NCI-H748 treated with DMSO at 0.1 percent for 48 hours (cell line): Measurements from ENCODE around the gene CD9.

Experiments used
- DNase-seq: peaks from one replicate; lab custom pipeline; 2025; lab: John Stamatoyannopoulos, UW

Gene CD9

DNA sequence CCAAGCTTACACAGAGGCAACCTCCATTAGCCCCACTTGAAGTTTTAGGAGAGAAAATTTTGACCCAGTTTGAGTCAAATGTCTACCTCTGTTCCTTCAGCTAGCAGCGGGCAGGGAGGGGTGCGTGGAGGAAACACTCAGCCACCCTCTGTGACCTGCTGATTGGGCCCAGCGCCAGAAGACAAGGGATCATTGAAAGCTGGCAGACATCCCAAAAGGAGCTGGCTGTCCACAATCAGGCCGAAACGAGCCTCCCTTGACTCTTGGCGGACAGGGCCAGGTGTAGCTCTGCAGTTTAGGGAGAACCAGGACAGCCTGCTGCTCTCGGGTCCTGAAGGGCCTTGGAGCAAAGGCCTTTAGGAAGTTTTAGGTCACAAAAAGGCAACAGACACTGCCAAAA lies 41.3 kb downstream of the CD9 start:
- no peak for DNase-seq

DNA sequence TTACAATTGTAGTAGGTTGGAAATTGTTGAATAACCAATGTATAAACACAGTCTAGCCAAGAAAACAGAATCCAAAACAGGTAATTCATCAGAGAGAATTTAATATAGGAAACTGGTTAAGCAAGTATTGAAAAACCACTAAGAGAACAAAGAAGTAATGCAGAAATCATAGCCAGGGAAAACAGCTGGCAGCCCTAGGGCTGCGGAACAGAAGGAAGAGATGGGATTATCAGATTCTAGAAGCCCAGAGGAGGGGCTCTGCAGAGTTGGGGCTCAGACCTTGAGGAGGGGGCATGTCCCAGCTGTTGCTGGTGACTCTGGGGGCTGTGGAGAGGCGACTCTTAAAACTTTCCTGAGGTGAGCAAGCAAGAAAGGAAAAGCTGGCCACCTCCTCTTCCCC lies 49.4 kb downstream of the CD9 start:
- DNase-seq, result no peak

DNA sequence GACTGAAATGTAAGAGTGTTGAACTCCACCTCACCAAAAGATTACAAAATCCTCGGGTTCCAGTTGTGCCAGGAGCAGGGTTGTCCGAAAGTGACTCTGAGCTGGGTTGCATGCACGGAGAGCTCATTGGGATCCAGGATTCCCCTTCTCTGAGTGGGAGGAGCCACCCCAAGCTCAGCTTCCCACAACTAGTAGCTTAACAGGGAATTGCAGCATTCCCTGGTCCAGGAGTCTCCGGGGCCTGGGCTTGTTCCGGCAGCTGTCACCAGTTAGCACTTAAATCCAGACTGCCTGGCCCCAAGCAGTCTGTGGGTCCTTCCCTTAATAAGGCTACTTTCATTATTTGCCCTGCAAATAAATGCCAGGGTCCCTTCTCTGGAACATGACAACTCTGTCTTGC lies 50.1 kb downstream of the CD9 start:
- DNase-seq, result no peak

DNA sequence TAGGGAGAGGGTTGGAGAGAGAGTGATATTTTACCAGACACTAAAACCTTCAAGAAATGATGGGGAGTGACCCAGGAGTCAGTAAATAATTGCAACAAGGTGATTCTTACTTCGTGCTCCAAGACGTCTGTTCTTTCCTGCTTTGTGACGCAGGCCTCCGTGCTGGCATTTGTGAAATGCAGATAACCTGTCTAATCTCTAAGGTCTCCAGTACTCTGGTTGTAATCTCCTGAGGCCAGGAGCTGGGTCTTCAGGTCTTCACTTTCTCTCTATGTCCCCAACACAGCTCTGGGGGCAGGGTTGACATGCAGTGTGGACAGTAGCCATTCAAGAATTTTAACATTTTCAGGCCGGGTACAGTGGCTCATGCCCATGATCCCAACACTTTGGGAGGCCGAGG lies 53.1 kb downstream of the CD9 start:
- DNase-seq, result no peak

DNA sequence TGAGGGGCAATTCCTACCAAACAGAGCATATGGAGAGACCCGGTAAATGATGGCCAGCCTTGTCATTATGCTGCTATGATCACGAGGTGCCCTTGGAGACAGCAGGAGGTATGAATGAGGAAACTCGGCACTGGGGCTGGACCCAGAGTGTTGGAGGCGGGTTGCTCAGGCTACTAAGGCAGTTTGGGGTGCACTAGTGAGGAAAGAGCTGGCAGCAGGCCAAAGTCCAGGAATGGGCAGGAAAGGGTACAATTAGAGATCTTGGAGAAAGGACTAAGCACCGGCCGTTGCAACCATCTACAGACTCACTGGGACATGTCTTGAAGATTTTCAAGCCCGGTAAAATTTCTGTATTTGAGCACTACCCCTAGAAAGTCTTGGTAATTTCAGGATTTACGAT lies 54.3 kb downstream of the CD9 start:
- DNase-seq, result no peak

DNA sequence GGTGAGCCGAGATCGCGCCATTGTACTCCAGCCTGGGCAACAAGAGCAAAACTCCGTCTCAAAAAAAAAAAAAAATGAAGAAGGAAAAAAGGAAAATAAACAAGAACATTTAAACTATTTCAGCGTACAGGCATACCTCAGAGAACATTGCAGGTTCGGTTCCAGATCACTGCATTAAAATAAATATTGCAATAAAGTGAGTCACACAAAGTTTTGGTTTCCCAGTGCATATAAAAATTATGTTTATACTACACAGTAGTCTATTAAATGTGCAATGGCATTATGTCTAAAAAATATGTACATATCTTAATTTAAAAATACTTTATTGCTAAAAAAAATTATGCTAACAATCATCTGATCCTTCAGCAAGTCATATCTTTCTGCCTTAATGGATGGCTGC lies 56.8 kb downstream of the CD9 start:
- DNase-seq, result no peak

DNA sequence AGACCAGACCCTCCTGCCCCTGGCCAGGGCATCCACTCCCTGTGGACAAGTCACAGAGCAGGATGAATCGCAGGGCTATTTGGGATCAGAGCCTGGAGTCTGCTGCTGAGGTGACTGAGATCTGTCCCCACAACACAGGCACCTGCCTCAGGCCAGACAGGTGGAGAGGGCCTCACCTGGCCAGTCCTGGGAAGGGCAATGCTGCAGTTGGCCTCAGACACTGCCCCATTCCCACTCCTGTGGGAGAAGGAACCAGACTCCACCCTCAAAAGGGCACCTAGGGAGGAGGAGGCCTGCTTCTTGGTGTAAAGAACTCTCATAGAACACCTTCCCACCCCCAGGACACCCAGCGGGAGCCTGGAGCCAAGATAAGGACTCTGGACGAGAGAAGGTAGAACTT lies 62.0 kb downstream of the CD9 start:
- no peak for DNase-seq

DNA sequence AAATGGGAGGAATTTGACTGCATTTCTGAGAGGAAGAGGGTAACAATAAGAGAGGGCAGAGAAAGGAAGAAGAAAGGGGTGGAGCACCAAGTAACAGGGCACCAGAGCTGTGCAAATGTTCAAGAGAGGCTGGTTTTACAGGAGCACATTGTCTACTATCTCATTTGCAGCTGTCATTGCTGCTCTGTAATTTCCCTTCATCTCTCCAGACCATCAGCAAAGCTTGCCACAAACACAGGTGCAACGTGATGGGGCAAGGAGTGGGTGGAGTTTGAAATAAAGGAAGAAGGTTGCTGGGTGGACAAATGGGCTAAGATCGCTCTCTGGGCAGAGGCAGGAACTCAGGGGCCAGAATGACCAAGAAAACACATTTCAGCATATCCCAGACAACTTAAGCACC lies 62.4 kb downstream of the CD9 start:
- no peak for DNase-seq

DNA sequence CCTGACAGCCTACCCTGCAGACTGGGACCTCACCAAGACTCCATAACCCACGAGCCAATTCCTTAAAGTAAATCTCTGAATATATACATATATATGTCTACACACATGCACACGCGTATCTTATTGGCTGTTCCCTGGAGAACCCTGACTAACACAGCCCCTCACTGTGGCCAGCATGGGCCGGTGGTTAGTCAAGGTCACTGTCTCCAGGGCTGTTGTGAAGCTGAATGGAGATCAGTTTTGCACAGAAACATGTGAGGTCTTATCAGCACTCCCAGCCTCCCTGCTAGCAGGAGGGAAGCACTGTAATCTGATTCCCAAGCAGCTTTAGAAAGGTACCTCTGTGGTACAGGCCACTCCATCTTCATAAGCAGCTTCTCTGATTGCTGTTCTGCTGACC lies 63.7 kb downstream of the CD9 start:
- no peak for DNase-seq

DNA sequence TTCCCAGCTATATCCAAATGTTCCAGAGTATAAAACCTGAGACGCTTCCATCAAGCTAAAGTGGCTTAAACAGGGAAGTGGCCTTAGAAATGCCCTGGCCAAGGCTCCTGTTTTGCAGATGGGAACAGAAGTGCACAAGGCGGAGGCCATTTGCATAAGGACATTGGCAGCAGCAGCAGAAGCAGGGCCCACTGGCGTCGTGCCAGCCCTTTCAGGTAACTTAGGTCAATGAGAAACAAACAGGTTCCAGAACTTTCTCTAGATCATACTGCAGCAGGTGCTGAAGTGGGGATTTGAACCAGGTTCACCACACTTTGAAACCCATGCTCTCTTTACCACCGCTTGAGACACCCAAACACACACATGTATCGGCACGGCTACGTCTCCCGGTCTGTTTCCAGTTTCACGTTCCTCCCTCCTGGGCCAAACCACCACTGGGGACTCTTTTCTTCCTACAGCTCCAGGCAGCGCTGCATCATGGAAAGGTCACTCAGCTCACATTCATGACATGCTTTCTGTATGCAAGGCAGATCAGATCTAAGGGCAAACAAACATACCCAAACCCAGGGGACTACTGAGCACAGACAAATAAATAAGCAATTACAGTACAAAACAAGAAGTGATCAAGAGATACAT lies 64.3 kb downstream of the CD9 start:
- DNase-seq, result no peak

DNA sequence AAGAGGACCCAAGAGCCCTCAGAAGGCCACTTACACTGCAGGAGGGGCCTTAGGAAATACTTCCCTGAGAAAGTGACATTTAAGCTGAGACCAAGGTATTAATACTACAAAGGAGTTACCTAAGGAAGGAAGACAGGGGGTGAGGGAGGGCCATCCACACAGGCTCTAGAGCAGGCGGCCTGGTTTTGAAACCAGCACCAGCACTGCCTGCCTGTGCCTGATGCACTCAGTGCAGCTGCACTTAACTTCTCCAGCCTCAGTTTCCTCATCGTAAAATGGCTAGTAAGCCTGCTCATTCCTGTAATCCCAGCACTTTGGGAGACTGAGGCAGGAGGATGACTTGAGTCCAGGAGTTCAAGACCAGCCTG lies 64.8 kb downstream of the CD9 start:
- DNase-seq, result no peak

DNA sequence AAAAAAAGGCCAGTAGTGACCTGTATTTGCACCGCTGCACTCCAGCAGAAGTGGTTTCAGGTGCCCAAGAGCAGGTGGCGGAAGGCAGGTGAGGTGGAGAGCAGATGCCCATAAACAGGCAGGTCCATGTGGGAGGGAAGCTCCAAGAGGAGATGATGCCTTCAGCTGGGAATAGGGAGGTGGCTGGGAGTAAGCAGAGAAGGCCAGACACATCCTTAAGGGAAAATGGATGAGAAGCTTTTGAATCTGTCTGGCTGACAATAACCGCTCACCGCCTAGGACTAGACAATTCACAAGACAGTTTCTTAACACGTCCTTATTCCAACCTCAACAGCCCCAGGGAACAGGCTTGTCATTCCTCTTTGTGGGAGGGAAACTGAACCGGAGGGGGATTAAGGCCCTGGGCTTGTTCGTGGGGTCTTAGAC lies 66.4 kb downstream of the CD9 start:
- DNase-seq, result no peak

DNA sequence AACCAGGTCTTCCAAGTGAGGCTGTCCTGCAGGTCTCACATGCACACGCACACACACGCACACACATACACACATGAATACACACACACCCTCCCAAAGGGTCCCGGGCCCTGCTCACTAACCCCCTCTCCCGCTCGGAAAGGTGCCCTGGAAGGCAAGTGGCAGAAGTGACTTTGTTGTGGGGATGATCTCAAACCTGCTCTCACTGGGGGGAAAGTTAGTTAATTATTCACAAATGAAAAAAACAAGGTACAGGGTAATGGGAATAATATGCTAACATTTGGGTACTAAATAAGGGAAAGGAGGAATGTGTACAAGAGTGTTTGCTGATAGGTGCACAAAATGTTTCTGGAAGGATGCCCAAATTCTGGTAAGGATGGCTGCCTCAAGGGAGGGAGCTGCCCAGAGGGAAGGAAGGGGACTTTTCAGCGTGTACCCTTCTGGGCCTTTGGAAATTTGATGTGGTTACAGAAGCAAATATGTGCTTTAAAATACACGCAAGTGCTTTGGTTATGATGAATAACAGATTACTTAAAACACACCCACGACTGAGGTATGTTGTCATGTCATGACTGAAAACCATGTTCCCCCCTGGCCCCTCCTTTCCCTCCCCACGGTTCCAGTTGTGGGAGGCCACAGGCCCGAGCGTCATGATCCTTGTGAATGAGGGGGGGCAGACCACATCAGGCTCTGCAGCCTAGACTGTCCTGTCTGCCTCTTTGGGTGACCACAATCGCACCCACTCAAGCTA lies 66.9 kb downstream of the CD9 start:
- no peak for DNase-seq

DNA sequence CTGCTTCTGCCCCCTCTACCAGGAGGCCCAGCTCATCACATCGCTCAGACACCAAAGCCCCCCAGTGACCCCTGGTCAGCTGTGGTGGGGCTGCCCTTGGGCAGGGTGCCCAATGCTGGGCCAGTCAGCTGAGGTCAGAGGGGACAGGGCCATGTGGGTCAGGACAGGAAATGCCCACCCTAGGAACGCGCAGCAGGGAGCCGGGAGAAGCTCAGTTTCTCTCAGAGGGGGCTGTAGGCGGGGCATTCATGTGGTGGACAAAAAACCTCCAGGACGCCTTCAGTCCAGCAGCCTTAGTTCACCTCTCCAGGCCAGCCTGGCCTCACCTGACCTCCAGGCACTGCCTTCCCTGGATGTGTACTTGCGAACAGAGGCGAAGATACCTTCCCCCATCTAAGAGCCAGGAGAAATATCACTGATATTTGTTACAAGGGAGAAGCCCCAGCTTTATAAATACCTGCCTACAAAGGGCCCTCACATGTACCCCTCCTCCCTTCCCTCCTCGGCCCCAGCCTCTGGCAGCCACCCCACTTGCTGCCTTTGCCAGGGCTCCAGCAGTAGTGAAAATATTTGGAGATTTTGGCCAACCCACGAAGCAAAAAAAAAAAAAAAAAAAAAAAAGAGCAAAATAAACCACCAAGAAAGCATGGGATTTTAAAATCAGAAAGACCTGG lies 68.4 kb downstream of the CD9 start:
- DNase-seq, result no peak

DNA sequence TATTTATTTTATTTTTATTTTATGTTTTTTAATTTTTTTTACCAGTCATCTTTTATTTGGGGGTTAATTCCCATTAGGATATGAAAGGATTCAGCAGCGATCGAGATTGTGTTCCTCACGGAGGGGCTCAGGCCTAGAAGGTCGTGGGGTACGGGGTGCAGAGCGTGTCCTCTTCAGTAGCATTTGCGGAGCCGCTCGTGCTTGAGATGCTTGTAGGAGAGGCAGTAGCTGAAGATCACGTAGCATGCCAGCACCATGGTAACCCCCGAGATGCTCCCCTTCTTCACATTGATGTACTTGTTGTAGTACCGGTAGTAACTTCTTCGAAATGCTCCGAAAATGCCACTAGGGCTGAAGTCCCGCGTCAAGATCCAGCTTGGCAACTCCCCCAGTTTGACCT lies 69.8 kb downstream of the CD9 start:
- no peak for DNase-seq

DNA sequence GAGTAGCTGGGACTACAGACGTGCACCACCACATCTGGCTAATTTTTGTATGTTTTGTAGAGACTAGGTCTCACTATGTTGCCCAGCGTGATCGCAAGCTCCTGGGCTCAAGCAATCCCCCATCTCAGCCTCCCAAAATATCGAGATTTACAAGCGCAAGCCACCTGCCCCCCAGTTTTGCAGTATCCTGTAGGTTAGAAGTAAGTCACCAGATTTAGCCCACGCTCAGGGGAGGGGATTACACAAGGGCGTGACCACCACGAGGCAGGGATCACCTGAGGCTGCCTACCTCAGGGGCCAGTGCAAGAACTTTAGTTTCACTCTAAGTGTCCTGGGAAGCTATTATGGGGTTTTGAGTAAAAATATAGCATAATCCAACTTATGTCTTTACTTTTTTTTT lies 71.1 kb downstream of the CD9 start:
- no peak for DNase-seq

DNA sequence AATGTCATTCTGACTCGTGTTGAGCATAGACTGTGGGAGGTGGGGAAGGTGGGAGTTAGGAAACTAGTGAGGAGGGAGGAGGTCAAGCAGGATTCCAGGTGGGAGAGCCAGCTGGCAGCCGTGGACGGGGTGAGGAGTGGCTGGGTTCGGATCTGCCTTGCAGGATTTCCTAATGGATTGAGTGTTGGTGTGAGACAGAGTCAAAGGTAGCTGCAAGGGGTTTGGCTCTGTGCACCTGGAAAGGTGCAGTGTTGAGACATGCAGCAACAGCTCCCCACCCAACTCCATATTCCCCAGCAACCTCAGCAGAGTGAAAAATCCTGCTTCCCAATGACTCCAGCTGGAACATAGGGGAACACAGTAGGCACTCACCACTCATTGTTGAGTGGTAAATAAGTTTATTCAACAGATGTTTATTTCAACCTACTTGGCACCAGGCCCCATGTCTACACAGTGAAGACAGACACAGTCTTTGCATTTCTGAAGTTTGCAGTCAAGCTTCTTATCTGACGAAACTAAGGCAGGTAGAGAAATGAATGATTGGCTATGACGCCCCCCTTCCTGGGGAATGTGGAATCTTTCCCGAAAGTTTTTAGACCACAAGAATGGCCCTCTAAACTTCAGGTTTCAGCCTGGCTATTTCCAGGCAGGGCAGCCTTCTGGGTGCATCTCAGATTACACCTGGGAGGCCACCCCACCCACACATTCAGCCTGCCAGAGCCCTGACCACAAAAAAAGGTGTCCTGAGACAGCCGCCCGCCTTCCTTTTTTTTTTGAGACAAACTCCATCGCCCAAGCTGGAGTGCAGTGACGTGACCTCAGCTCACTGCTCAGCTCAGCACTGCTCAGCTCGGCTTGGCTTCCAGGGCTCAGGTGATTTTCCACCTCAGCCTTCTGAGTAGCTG lies 72.4 kb downstream of the CD9 start:
- no peak for DNase-seq

DNA sequence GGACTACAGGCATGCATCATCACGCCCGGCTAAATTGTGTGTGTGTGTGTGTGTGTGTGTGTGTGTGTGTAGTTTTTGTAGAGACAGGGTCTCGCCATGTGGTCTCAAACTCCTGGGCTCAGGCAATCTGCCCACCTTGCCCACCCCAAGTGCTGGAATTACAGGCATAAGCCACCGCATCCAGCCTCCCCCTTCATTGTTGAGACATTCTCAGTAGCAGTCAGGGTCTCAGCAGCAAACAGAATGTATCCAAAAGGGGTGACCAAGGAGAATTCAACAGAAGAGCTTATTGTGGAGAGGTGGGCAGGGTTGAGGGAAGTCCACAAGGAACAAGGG lies 73.0 kb downstream of the CD9 start:
- no peak for DNase-seq

DNA sequence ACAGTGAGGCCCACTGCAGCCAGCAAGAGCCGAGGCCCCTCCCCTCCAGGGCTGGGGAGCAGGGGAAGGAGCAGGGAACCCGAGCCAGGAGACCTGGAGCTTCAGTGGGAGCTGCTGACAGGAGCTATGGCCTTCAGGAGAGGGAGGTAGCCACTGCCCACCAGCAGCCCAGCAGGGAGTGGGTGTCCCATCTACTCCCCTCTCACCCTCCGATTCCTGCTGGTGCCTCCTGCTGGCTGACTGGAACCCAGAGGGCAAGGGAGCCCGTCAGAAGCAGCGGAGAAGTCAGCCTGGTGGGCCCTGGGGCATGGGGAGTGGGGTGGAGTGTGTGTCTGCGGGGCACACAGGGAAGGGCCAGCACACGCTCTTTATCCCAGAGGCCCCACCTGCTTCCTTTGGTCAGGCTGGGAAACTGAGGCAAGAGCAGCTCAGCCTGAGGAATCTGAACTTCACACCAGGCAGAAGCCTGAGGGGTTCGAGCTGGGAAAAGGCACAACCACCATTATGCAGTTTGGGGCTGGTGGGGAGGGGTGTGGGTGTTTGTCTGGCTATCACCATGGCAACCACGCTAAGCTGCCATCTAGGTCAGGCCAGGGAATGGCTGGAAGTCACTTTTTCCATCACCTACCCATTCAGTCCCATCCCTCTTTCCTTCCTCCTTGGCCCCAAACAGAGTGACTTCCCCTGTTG lies 73.5 kb downstream of the CD9 start:
- DNase-seq, result no peak

DNA sequence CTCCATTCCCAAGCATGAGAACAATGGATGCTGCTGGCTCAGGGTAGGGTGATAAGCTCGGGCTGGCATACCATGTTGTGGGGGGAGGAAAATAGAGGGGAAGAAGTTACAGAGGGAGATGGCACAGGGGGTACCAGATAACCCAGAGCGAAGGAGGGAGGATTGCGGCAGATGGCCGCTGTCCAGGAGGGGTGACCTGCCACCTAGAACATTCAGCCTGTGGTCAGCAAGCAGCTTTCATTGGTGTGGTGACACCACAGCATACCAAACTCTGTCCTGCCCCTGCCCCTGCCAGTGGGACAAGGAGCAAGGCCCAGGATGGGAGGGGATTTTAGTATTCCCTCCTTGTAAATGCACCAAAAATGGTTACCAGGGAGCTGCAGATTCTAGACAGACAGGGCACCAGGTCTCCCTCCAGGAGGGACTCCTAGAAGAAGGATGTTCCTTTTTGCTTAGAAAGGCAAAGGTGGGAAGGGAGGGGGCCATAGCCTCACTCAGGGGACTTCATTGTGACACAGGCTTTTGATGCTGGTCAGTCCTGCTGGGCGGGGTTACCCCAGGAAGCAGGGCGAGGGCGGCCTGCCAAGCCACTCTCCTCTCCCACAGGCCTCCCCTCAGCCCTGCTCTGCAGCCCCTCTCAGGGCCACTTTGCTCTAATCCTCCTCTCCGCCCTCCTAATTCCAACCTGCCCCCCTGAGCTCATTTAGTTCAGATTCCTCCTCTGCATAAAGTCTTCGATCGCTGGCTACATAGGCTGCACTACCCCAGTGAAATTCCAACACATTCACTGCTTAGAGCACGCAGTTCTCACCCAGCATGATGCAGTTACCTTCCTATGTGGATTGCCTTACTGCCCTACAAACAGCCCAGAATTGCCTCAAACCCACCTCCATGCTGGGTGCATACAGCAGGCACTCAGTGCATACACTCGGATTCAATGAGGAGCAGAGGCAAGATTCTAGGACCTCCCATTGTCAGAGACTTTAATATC lies 74.3 kb downstream of the CD9 start:
- no peak for DNase-seq
